CD4-positive, alpha-beta T cell treated with Interleukin-10 for 1 hour (primary cell): ENCODE measurements around the gene FAM83E.

ENCODE experiments used
- DNase-seq: peaks from one replicate; pipeline ENCODE4 v3.0.0-alpha.2; 2020

Gene FAM83E

DNA sequence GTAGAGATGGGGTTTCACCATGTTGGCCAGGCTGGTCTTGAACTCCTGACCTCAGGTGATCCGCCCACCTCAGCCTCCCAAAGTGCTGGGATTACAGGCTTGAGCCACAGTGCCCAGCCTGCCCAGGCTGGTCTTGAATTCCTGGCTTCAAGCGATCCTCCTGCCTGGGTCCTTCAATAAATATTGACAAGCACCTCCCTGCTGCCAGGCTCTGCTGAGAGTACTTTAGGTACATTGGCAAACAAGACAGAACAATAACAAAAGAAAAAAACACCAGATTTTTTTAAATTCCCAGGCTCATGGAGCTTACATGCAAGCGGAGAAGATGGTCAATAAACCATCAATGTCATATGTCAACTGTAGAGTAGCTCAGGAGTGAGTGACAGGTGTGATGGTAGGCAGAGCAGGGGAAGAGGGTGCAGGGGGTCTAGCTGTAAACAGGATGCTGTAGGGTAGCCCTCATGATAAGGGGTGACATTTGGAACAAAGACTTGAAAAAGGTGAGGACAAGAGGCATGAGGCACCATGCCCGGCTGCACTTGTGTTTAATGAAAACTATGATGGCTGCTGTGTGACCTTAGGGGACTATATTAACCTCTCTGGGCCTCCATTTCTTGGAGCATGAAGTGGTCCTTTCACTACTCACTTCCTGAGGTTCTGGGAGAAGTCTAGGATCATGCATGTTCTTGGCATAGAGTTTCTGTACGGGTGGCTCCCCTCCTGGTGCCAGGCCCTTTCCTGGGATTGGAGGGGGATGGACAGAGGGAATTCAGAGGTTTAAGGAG, 43.3 kb downstream of the FAM83E start:
- no peak for DNase-seq

DNA sequence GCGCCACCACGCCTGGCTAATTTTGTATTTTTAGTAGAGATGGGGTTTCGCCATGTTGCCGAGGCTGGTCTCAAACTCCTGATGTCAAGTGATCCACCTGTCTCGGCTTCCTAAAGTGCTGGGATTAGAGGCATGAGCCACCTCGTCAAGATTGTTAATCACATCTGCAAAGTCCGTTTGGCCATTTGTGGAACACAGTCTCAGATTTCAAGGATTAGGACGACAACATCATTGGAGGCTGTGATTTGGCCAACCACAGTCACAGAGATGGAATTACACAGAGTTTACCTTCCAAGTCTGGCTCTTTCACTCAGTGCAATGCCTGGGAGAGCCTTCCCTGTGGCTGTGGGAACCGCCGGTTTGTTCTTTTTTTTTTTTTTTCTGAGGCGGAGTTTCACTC, 45.1 kb downstream of the FAM83E start:
- no peak for DNase-seq

GRCh38 chr19:48568345-48568886, 46.5 kb downstream of the FAM83E start:
- DNase-seq = no peak

- DNase-seq = no peak
Measured at GRCh38 chr19:48565090-48565489, 49.8 kb downstream of the FAM83E start.
